Measurements from ENCODE around the gene NPR2. TPM values are rescaled to one million over a fixed set of nuclear protein-coding genes. Genes with fewer than 3 reads are reported as not detected.

The NPR2 gene
- polyA plus RNA-seq, 1 donor from 2014 or later = 1.9 TPM

DNA sequence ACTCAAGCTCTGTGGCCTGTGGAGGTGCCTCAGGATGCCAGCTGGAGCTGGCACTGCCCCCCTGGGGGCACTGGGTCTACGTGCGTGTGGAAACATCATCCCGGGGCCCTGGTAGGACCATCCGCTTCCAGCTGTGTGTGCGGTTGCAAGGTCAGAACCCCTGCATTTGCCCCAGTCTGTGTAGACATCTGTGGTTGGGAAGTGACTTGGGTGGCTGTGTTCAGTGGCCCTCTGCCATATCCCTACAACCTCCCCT lies 50.2 kb downstream of the NPR2 start:
- Mint-ChIP-seq H3K9me3 (no peaks in the 10 kb centered on the region), H3K27me3 (peaks cover 4% of the 10 kb centered on the region), H3K36me3 (peaks cover 2% of the 10 kb centered on the region), H3K4me1 (peaks cover 30 to 37% (median 36%) of the 10 kb centered on the region in 3 donors), H3K4me3 (no peak overlapping the region), H3K27ac (no peak overlapping the region)

DNA sequence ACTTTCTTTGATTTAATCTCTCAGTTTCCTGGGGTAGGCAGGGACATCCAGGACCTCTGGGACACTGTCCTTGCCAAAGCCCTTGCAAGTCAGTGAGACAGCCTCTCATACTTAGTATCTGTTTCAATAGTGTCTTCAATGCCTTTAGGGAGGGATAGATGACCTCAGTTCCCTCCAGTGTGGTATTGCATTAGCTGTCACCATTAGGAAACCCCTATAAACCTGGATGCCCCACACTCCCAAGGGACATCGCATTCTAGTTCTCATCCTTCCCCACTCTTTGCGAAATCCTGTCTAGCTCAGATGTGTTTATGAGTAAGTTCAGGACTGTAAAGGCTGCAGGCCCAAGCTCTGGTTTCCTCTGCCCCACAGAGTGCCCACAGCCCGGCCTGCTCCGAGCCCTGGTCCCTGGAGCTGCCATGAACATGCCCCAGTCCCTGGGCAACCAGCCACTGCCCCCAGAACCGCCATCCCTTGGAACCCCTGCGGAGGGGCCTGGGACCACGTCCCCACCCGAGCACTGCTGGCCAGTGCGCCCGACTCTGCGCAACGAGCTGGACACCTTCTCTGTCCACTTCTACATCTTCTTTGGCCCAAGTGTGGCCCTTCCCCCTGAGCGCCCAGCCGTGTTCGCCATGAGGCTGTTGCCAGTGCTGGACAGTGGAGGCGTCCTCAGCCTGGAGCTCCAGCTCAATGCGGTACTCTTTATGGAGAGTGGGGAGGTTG lies 50.8 kb downstream of the NPR2 start:
- Mint-ChIP-seq H3K9me3 (no peaks in the 10 kb centered on the region), H3K36me3 (peaks cover 2% of the 10 kb centered on the region), H3K27ac (no peak overlapping the region), H3K4me3 (no peak overlapping the region), H3K4me1 (peaks cover 34 to 42% (median 36%) of the 10 kb centered on the region in 3 donors), H3K27me3 (peaks cover 4% of the 10 kb centered on the region)

DNA sequence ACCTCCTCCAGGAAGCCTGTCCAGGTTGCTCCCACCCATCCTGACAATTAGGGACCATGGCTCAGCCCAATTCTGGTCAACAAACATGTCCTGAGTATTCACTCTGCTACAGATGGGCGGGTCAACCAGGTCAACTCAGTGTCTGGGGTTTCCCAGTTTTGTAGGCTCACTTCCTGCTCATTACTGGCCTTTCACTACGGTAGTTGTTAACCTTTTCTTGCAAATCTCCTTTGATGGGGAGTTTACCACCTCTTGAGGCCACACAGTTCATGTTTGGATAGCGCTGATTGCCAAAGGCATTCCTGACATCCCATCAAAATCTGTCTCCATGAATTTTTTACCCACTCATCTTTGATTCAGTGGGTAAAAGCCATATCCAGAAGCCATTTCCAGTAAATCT lies 51.4 kb downstream of the NPR2 start:
- no peak overlapping the region for H3K4me3 Mint-ChIP-seq
- H3K9me3 Mint-ChIP-seq = no peaks in the 10 kb centered on the region
- peaks cover 2% of the 10 kb centered on the region for H3K36me3 Mint-ChIP-seq
- H3K27ac Mint-ChIP-seq = peak overlapping the region in 1 of 3 donors; percentile 65
- H3K4me1 Mint-ChIP-seq = peaks cover 35 to 48% (median 37%) of the 10 kb centered on the region in 3 donors
- H3K27me3 Mint-ChIP-seq = peaks cover 4% of the 10 kb centered on the region

DNA sequence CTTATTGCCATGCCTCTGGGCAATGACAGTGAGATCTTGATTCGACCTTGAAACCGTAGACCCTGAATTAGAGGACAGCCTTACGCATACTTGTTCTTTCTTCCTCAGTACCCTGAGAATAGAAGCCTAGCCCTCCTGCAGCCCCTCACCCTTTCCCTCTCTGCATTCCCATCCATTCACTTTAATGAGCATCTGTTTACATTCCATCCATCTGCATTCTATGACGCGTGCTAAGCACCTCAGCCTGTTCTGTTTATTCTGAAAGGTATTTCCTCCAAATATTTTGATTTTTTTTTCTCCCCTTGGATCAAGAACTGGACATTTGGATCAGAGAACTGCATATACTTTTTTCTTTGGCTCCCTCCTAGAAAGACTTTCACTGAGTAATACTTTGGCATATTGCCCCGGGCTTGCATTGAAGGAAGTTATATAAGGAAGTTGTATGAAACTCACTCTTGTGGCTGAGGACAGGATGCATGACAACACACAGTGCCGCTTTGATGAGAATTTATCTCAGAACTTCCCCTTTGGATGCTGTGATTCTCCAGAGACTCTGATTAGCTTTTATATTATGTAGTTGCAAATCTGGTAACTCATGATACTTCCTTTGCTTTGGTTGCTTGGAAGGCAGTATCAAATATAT lies 53.4 kb downstream of the NPR2 start:
- peaks cover 3% of the 10 kb centered on the region for H3K27me3 Mint-ChIP-seq
- H3K4me1 Mint-ChIP-seq = peaks cover 31 to 58% (median 40%) of the 10 kb centered on the region in 3 donors
- peaks cover 2% of the 10 kb centered on the region for H3K36me3 Mint-ChIP-seq
- peak overlapping the region in 3 of 4 donors; percentile 0 to 53 (median 23) for H3K4me3 Mint-ChIP-seq
- peak overlapping the region; percentile 8 to 64 (median 11) for H3K27ac Mint-ChIP-seq
- H3K9me3 Mint-ChIP-seq = no peaks in the 10 kb centered on the region

DNA sequence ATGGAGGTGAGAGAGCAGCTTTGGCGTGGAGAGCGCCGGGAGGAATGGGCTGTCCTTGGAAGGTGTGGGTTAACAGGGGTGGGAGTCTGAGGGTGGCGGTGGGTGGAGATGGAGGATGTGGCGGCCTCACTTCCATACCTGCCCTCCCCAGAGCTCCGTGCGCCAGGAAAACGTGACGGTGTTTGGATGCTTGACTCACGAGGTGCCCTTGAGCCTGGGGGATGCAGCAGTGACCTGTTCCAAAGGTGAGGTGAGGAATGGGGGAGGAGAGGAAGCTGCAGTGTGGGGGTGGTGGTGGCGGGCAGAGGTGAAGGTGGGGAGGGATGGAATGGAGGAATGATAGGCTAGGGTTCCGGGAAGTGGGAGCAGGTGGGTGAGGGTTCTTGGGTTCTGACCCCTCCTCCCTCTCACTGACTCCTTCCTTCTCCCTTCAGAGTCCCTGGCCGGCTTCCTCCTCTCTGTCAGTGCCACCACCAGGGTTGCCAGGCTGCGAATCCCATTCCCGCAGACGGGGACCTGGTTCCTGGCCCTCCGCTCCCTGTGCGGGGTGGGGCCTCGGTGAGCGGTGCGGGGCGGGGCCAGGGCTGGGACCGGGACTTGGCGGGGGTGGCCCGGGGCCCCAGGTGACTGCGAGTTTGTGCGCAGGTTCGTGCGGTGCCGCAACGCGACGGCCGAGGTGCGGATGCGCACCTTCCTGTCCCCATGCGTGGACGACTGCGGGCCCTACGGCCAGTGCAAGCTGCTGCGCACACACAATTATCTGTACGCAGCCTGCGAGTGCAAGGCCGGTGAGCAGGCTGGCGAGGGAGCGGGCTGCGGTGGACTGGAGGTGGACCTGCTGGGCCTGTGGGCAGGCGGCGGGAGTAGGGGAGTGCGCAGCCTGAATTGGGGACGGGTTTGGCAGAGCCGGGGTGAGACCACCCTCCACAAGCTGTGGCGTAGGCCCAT lies 54.7 kb downstream of the NPR2 start:
- peaks cover 3% of the 10 kb centered on the region for H3K27me3 Mint-ChIP-seq
- H3K27ac Mint-ChIP-seq = peak overlapping the region in 1 of 3 donors; percentile 64
- H3K36me3 Mint-ChIP-seq = peaks cover 2% of the 10 kb centered on the region
- no peaks in the 10 kb centered on the region for H3K9me3 Mint-ChIP-seq
- peaks cover 26 to 51% (median 36%) of the 10 kb centered on the region in 3 donors for H3K4me1 Mint-ChIP-seq
- peak overlapping the region in 2 of 4 donors; percentile 55 to 79 for H3K4me3 Mint-ChIP-seq

DNA sequence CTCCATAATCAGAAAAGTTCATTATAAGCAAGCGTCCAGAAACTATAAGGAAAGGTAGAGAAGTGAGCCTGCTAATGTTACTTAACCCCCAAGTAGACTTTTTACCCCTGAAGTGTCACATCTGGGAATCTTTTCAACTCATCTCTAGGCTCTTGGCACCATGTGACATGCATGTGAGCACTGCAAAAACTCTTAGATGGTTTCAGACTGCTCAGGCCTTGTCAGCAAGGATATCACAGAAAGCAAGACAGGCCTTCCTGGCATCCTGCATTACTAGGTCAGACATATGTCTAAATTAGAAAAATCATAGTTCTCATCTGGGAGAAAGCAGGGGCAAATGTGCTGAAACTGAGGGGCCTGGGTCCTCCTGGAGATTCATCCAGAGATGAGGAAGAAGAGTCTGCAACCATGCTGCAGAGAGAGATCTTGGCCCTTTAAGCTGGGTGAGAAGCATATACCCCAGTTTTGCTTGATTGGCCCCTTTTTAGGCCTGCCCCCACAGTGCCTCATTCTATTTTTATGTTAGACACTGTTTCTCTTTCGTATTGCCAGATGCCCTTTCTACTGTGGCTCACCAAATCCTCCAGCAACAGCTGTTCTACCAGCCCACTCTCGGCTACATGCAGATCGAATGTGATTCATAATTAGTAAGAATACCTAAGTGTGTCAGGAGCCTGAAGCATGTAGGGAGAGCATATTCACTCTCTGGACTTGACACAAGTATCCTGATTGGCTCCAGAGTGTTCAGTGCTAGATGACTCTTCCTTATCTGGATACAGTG lies 56.6 kb downstream of the NPR2 start:
- H3K4me1 Mint-ChIP-seq = peaks cover 21 to 46% (median 30%) of the 10 kb centered on the region in 3 donors
- H3K9me3 Mint-ChIP-seq = no peaks in the 10 kb centered on the region
- peak overlapping the region; percentile 1 to 42 (median 14) for H3K27ac Mint-ChIP-seq
- H3K36me3 Mint-ChIP-seq = peaks cover 2% of the 10 kb centered on the region
- H3K4me3 Mint-ChIP-seq = peak overlapping the region in 3 of 4 donors; percentile 22 to 71 (median 23)
- peaks cover 5% of the 10 kb centered on the region for H3K27me3 Mint-ChIP-seq

DNA sequence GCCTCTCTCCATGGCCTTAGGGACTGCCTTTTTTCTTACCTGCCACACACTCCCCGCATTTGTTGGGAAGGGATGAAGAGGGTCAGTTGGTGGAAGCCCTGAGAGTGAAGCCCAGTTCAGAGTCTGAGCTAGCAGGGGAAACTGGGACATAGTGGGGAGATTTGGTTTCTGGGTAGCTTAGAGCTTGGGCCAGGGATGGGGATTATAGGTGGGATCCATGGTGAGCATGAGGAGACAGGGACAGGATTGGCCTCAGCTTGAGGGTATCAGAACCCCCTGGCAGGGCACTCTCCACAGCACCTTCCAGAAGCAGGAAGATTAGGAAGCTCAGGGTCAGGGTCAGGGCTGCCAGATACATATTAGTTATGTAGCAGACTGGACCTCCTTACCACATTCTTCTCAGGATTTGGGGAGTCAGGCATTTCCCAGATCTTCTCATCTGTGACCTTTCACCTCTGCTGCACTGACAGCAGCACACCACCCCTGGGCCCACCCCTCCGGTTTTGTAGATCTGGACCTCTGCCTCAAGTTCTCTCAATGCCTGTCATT lies 61.0 kb downstream of the NPR2 start:
- peaks cover 9 to 16% (median 10%) of the 10 kb centered on the region in 3 donors for H3K4me1 Mint-ChIP-seq
- no peaks in the 10 kb centered on the region for H3K36me3 Mint-ChIP-seq
- no peak overlapping the region for H3K27ac Mint-ChIP-seq
- H3K27me3 Mint-ChIP-seq = peaks cover 2% of the 10 kb centered on the region
- no peak overlapping the region for H3K4me3 Mint-ChIP-seq
- H3K9me3 Mint-ChIP-seq = no peaks in the 10 kb centered on the region

DNA sequence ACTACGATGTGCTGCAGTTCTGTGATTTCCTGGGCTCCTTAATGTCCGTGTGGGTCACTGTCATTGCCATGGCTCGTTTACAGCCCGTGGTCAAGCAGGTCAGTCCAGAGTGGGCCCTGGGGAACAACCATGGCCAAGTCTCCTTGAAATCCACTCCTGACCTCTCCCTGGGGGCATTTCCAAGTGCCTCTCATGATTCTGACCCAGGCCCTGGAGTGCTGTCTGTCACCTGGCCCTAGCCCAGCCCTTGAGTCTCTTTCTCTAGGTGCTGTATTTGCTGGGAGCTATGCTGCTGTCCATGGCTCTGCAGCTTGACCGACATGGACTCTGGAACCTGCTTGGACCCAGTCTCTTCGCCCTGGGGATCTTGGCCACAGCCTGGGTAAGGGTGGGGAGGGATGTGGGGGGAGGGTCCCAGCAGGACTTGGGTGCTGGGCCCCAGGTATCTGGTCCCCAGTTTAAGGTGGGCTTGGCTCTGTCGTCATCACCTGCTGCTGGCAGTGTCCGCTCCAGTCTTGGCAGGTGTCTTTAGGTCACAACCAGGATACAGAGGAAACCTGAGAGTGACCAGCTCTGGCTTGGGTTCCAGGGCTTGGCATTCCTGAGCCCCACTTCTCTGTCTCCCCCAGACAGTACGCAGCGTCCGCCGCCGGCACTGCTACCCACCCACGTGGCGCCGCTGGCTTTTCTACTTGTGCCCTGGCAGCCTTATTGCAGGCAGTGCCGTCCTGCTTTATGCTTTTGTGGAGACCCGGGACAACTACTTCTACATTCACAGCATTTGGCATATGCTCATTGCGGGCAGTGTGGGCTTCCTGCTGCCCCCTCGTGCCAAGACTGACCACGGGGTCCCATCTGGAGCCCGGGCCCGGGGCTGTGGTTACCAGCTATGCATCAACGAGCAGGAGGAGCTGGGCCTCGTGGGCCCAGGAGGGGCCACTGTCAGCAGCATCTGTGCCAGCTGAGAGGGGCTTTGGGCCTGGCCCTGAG lies 61.8 kb downstream of the NPR2 start:
- H3K4me1 Mint-ChIP-seq = peaks cover 3 to 8% (median 3%) of the 10 kb centered on the region in 3 donors
- no peaks in the 10 kb centered on the region for H3K36me3 Mint-ChIP-seq
- H3K9me3 Mint-ChIP-seq = no peaks in the 10 kb centered on the region
- no peak overlapping the region for H3K27ac Mint-ChIP-seq
- H3K4me3 Mint-ChIP-seq = no peak overlapping the region
- H3K27me3 Mint-ChIP-seq = peaks cover 2% of the 10 kb centered on the region

DNA sequence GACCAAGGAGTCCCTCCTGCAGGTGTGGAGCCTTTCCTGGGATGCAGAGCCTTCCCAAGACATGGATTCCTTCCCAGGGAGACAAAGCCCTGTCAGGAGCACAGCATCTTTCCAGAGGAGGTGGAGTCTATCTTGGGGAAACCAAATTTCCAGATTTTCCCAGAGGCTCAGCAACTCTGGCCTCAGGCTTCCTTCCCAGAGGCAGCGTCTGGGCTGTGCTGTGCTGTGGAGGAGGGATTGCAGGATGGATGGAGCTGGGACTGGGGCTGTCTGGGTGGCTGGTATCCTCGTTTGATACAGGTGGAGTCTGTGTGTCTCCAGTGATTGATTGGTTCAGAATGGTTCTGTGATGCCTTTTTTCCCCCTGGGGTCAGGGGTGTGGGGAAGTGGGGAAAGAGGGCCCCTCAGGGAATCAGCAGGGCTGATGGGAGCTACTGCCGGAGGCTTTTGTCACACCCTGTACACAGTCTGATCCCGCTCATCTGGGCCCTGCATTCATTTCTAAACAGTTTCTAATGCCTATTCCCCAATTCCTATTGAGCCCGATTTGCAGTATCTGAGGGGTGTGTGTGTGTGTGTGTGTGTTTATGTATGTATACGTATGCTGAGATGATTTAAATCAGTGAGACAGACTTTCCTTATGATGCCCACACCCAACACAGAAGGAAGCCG lies 62.8 kb downstream of the NPR2 start:
- Mint-ChIP-seq H3K27ac (no peak overlapping the region), H3K27me3 (peaks cover 2% of the 10 kb centered on the region), H3K4me1 (peaks cover 0 to 2% (median 1%) of the 10 kb centered on the region in 3 donors), H3K9me3 (no peaks in the 10 kb centered on the region), H3K36me3 (no peaks in the 10 kb centered on the region), H3K4me3 (no peak overlapping the region)

DNA sequence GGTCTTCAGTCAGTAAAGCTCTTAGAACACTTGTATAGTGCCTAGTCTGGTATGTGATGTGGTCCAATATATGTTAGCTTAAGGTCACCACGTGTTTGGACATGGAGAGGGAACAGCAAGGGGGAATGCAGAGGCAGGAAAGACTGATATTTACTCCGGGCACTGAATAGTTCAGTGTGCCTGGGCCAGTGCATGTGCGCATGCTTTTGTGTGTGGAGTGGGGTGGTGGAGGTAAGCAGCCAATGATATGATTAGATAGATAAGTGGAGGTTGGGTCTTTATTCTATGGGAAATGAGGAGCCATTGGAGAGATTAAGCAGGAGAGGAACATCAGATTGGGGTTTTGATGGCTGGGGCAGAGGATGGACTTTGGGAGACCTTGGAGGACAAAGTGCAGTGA lies 64.8 kb downstream of the NPR2 start:
- H3K4me1 Mint-ChIP-seq = peaks cover 0 to 2% (median 2%) of the 10 kb centered on the region in 3 donors
- peaks cover 2% of the 10 kb centered on the region for H3K27me3 Mint-ChIP-seq
- no peaks in the 10 kb centered on the region for H3K9me3 Mint-ChIP-seq
- no peak overlapping the region for H3K4me3 Mint-ChIP-seq
- no peaks in the 10 kb centered on the region for H3K36me3 Mint-ChIP-seq
- H3K27ac Mint-ChIP-seq = no peak overlapping the region

DNA sequence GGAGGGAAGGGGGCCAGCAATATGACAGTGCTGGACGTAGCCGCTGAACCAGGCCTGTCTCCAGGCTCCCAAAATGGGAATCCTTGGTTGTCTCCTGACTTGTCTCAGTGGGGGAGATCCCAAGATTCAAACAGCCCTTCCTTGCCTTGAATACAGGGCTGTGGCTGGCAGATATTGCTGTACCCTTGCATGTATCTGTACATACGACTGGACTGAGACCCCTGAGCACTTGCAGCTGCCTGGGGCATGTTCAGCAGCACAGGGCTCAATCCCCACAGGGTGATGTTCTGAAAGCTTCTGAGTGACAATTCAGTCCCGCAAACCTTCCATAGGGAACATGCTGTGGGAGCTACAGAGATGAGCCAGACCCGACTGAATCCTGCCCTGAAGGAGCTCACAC lies 65.5 kb downstream of the NPR2 start:
- Mint-ChIP-seq H3K27ac (no peak overlapping the region), H3K4me3 (no peak overlapping the region)

DNA sequence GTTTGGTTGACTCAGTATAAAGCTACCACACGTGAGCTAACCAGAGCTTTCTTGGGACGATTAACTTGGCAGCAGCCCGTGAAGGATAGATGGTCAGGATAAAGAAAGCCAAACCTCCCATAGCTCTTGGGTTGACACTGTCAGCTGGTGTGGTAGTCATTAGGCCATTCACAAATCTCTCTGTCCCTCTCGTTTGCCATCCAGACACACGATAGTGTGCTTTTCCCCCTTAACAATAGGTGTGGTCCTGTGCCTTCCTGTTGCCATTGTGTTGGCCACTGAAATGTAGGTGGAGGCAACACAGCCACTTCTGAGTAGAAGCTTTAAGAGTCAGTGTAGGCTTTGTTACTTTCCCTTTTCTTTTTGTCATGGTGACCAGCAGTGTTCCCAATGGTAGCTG lies 67.1 kb downstream of the NPR2 start:
- no peak overlapping the region for H3K4me3 Mint-ChIP-seq

More for the DNA sequence above, 65.5 kb downstream of the NPR2 start:
- H3K4me1 Mint-ChIP-seq = peaks cover 0 to 4% (median 2%) of the 10 kb centered on the region in 3 donors
- peaks cover 2% of the 10 kb centered on the region for H3K27me3 Mint-ChIP-seq
- no peaks in the 10 kb centered on the region for H3K36me3 Mint-ChIP-seq
- H3K9me3 Mint-ChIP-seq = no peaks in the 10 kb centered on the region

More for the DNA sequence above, 67.1 kb downstream of the NPR2 start:
- H3K36me3 Mint-ChIP-seq = no peaks in the 10 kb centered on the region
- peaks cover 0 to 4% (median 2%) of the 10 kb centered on the region in 3 donors for H3K4me1 Mint-ChIP-seq
- no peaks in the 10 kb centered on the region for H3K9me3 Mint-ChIP-seq
- no peak overlapping the region for H3K27ac Mint-ChIP-seq
- peaks cover 2% of the 10 kb centered on the region for H3K27me3 Mint-ChIP-seq

Measured in IgD-negative memory B cell (primary cell).